ENCODE measurements around the gene RET. TPM values are rescaled to one million over a fixed set of nuclear protein-coding genes. Genes with fewer than 3 reads are reported as not detected.

The RET gene
- total and polyA plus RNA-seq, 2 of the 8 experiments (the other 6 are each of a cell fraction or from before 2014, with no cell fraction given) = 6.7 to 8.4 TPM

DNA sequence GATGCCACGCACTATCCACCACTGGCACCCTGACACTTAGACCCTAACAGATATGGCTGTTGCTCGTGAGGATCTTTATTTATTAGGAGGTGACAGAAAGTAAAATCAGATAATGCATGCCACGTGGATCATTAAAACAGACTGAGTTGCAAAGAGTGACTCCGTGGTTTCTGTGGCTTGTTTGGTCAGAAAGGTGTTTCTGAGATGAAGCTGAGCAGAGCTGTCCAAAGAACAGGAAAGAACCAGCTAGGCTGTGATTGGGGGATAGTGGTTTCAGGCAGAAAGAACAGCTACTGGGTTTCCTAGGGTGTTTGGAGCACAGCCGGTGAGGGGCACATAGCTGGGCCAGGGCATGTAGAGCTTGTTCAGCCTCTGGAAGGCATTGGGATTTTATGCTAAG lies 95.8 kb downstream of the RET start:
- DNase-seq (ENCODE audit: low read depth in 1 of 2, low spot score in 2 of 2) (no peak), FAIRE-seq (no peak)
- no peaks in the 10 kb centered on the region for H3K27me3 ChIP-seq (replicated peaks in 1 of 4; ENCODE audit: control insufficient read depth in 3 of 4, extremely low read depth in 1 of 4, insufficient read depth in 3 of 4, low read length in 3 of 4)
- no peak overlapping the region for H3K4me3 ChIP-seq (ENCODE audit: extremely low read depth in 1 of 4, insufficient read depth in 2 of 4, low read depth in 3 of 4, low read length in 4 of 4)
- ChIA-PET CTCF (ENCODE audit: partially characterized antibody) (interaction anchor here (0.8 to 10.6 kb wide), 8 partner anchors 8 to 85 kb away, joined by 3 to 86 read pairs (median 8); no protein-coding TSS in a partner anchor), POLR2A (ENCODE audit: partially characterized antibody) (interaction anchor here (2.1 kb wide), 1 partner anchor 29 kb away, joined by 5 read pairs; no protein-coding TSS in a partner anchor)
- H3K36me3 ChIP-seq (ENCODE audit: control insufficient read depth in 2 of 4, insufficient read depth in 4 of 4, low read length in 3 of 4) = peaks cover 0 to 2% (median 0%) of the 10 kb centered on the region in 4 experiments; a peak in 1 of 8 replicates
- no peak overlapping the region for H3K56ac ChIP-seq (replicated peaks; ENCODE audit: insufficient read length, low read depth, low read length)
- 88% methylated on average over 5 of the region's 5 CpGs; no CpG with 5 or more reads in 1 of the 2 experiments for WGBS, 2 experiments (ENCODE audit: extremely low coverage in 1 of 2, insufficient coverage in 1 of 2, insufficient read length in 1 of 2, insufficient replicate concordance in 2 of 2, low coverage in 1 of 2, low lambda C conversion rate in 2 of 2, missing lambda C conversion rate in 1 of 2)
- H2AK5ac ChIP-seq (ENCODE audit: low read depth, low read length) = no peak overlapping the region
- no peak overlapping the region for H3K4ac ChIP-seq (replicated peaks; ENCODE audit: insufficient read length, low read depth, low read length)
- no peaks in the 10 kb centered on the region for H3K9me3 ChIP-seq (ENCODE audit: insufficient read depth in 2 of 2, low read depth in 1 of 2, low read length in 1 of 2)
- no peaks in the 10 kb centered on the region for H3K79me1 ChIP-seq (ENCODE audit: low read depth, low read length)
- H2BK120ac ChIP-seq (replicated peaks; ENCODE audit: low read depth, low read length) = no peak overlapping the region
- H2BK15ac ChIP-seq (ENCODE audit: low read length) = no peak overlapping the region
- no peak overlapping the region for H3K27ac ChIP-seq (ENCODE audit: low read depth, low read length)
- no peak overlapping the region for H3K23ac ChIP-seq (ENCODE audit: insufficient read length)
- no peaks in the 10 kb centered on the region; the same call in 1 of the 2 replicates for H3K23me2 ChIP-seq (ENCODE audit: low read depth, low read length)
- no peak overlapping the region for H2BK20ac ChIP-seq (ENCODE audit: low read length)
- peaks cover 0 to 5% of the 10 kb centered on the region in 2 experiments for H4K20me1 ChIP-seq (replicated peaks in 1 of 2; ENCODE audit: control insufficient read depth in 1 of 2, insufficient read depth in 2 of 2, low read length in 2 of 2)
- H4K8ac ChIP-seq (ENCODE audit: extremely low read depth, insufficient read depth, low read length) = no peak overlapping the region
- H3K9ac ChIP-seq (replicated peaks in 1 of 4; ENCODE audit: extremely low read depth in 1 of 4, low read depth in 3 of 4, low read length in 3 of 4) = no peak overlapping the region
- H3K79me2 ChIP-seq (ENCODE audit: control insufficient read depth in 1 of 2, insufficient read depth in 2 of 2, low read length in 2 of 2) = no peaks in the 10 kb centered on the region
- TF ChIP-seq TBP (IDR thresholded peaks at IDR 0.05; ENCODE audit: low read depth, low read length) (no peak), YY1 (IDR thresholded peaks at IDR 0.05; ENCODE audit: low read depth, low read length) (no peak)
- TF ChIP-seq, protein P1, sequence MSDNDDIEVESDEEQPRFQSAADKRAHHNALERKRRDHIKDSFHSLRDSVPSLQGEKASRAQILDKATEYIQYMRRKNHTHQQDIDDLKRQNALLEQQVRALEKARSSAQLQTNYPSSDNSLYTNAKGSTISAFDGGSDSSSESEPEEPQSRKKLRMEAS (IDR thresholded peaks at IDR 0.05) = no peak
- H3K4me1 ChIP-seq (replicated peaks in 1 of 4; ENCODE audit: control insufficient read depth in 3 of 4, insufficient read depth in 4 of 4, low read length in 3 of 4) = no peaks in the 10 kb centered on the region; a peak in 1 of 7 replicates
- no peak overlapping the region for H2AFZ ChIP-seq (ENCODE audit: low read length)
- H3K18ac ChIP-seq (ENCODE audit: extremely low read depth, low read length) = no peak overlapping the region
- H2BK5ac ChIP-seq (ENCODE audit: low read depth, low read length) = no peak overlapping the region
- no peak overlapping the region for H4K5ac ChIP-seq (ENCODE audit: insufficient read length, low read depth, low read length)
- no peak overlapping the region for H3K14ac ChIP-seq (ENCODE audit: insufficient read length)
- H3K4me2 ChIP-seq (ENCODE audit: insufficient read depth in 1 of 2, low read depth in 2 of 2, low read length in 2 of 2) = no peak overlapping the region
- H4K91ac ChIP-seq (replicated peaks; ENCODE audit: insufficient read length, low read length) = no peak overlapping the region
- no peak overlapping the region for H2BK12ac ChIP-seq (ENCODE audit: low read depth, low read length)

All from H1 (cell line).